K562 (cell line): Measurements from ENCODE around the gene CPNE9. TPM values are rescaled to one million over a fixed set of nuclear protein-coding genes. Genes with fewer than 3 reads are reported as not detected.

ENCODE experiments used
- ATAC-seq: fragments of 200-7000 bp; cut with Tn5 transposase; 3 replicates; pipeline ENCODE4 v1.9.1; 2020; ENCODE audit warnings: moderate library complexity
- BruUV-seq: library from RNA; stranded (reverse); fragments of 400-500 nt; replicated peaks from 2 replicates; lab custom pipeline; 2021; lab: Mats Ljungman, UMichigan
- CTCF ChIA-PET: fragments of 300-600 bp; formaldehyde crosslinking; extraction: SDS; loops from one replicate; lab custom pipeline; 2021; ENCODE audit warnings: low intra/inter-chr PET ratio; lab: Yijun Ruan, JAX
- POLR2A ChIA-PET: fragments of 300-600, 350-650 bp; sonication (Branson Sonifier 250); formaldehyde crosslinking; extraction: SDS; loops from one replicate; lab custom pipeline; 2021; ENCODE audit warnings: antibody characterized with exemption, inconsistent platforms; lab: Yijun Ruan, JAX
- DNase-seq, 4 experiments: peaks; one replicate each; pipeline versions ENCODE4 v3.0.0 to v3.0.0-alpha.2; 2011 to 2018; ENCODE audit warnings: low spot score in 3 of 4, mixed read lengths in 3 of 4; ENCODE audit errors: extremely low read depth in 1 of 4
- FAIRE-seq: peaks from 2 replicates; lab custom pipeline; 2011; peaks lifted over from hg19 to GRCh38; lab: Jason Lieb, UNC
- H2AFZ ChIP-seq: 2 replicates; pipeline ENCODE4 v1.6.0; 2011; ENCODE audit warnings: low read depth, low read length, control low read depth, inconsistent platforms
- H3K27ac ChIP-seq: fragments of 200-600 bp; 3 replicates; pipeline ENCODE4 v1.8.0; 2011; ENCODE audit warnings: low read depth, mild to moderate bottlenecking, control low read depth, inconsistent platforms, low read length, moderate library complexity, mixed read lengths; ENCODE audit errors: extremely low read depth
- H3K27me3 ChIP-seq, 2 experiments: fragments of 300-600 bp in 1 of 2; 2 replicates in 1 of 2; 3 replicates in 1 of 2; pipeline versions ENCODE4 v1.6.0 to v1.8.0; 2011; ENCODE audit warnings: inconsistent platforms in 2 of 2, low read length in 2 of 2, mild to moderate bottlenecking in 1 of 2, mixed read lengths in 1 of 2, moderate library complexity in 1 of 2; ENCODE audit not compliant: control insufficient read depth in 2 of 2, insufficient read depth in 2 of 2
- H3K36me3 ChIP-seq: fragments of 300-600 bp; 3 replicates; pipeline ENCODE4 v1.8.0; 2011; ENCODE audit warnings: mild to moderate bottlenecking, low read length, inconsistent platforms; ENCODE audit not compliant: control insufficient read depth, insufficient read depth
- H3K4me1 ChIP-seq, 2 experiments: fragments of 200-600 bp in 1 of 2; replicated peaks in 1 of 2; 2 replicates in 1 of 2; 3 replicates in 1 of 2; pipeline versions ENCODE4 v1.5.1 to v1.8.0; 2011; ENCODE audit warnings: inconsistent platforms in 2 of 2, low read length in 2 of 2, mild to moderate bottlenecking in 1 of 2, mixed read lengths in 1 of 2, moderate library complexity in 1 of 2; ENCODE audit not compliant: control insufficient read depth in 2 of 2, insufficient read depth in 2 of 2
- H3K4me2 ChIP-seq: 2 replicates; pipeline ENCODE4 v1.6.1; 2011; ENCODE audit warnings: low read length, control low read depth, inconsistent platforms, mixed read lengths; ENCODE audit not compliant: insufficient read depth
- H3K4me3 ChIP-seq: fragments of 200-600 bp; sonication (generic), shearing (Covaris generic); 2 replicates; pipeline ENCODE4 v1.5.1; 2016; ENCODE audit warnings: control low read depth, inconsistent platforms
- H3K79me2 ChIP-seq: fragments of 200-600 bp; 3 replicates; pipeline ENCODE4 v1.8.0; 2011; ENCODE audit warnings: low read length, inconsistent platforms; ENCODE audit not compliant: control insufficient read depth, insufficient read depth
- H3K9ac ChIP-seq, 2 experiments: 2 replicates each; pipeline versions ENCODE4 v1.6.0 to v1.6.1; 2011; ENCODE audit warnings: low read depth in 2 of 2, low read length in 2 of 2, control low read depth in 1 of 2, inconsistent platforms in 1 of 2, mild to moderate bottlenecking in 1 of 2, mixed read lengths in 1 of 2; ENCODE audit not compliant: insufficient read depth in 1 of 2
- H3K9me1 ChIP-seq: one replicate; pipeline ENCODE4 v1.6.0; 2011; ENCODE audit warnings: inconsistent platforms, mild to moderate bottlenecking, low read length, moderate library complexity; ENCODE audit not compliant: control insufficient read depth, insufficient read depth
- H3K9me3 ChIP-seq: replicated peaks from 2 replicates; pipeline ENCODE4 v1.5.1; 2011; ENCODE audit warnings: low read depth, low read length, inconsistent platforms; ENCODE audit not compliant: control insufficient read depth, insufficient read depth
- H4K20me1 ChIP-seq: replicated peaks from 2 replicates; pipeline ENCODE4 v1.6.1; 2011; ENCODE audit warnings: low read length, inconsistent platforms, mixed read lengths; ENCODE audit not compliant: control insufficient read depth, insufficient read depth
- GATA2 ChIP-seq: sonication (generic); formaldehyde crosslinking; IDR thresholded peaks from 2 replicates; pipeline ENCODE4 v1.4.0; 2020; ENCODE audit warnings: mild to moderate bottlenecking, missing genetic modification reagents
- IFI16 ChIP-seq: fragments of 250-450 bp; sonication (Bioruptor Pico); IDR thresholded peaks from 2 replicates; pipeline ENCODE4 v2.1.2; 2022; ENCODE audit warnings: mild to moderate bottlenecking, inconsistent platforms
- IRF9 ChIP-seq: fragments of 450-650 bp; IDR thresholded peaks from 2 replicates; pipeline ENCODE4 v1.6.1; 2016; ENCODE audit warnings: missing biosample characterization, missing genetic modification characterization
- OTX1 ChIP-seq: fragments of 450-650 bp; formaldehyde crosslinking; IDR thresholded peaks from 2 replicates; pipeline ENCODE4 v1.4.0; 2022; ENCODE audit warnings: mild to moderate bottlenecking
- RAD21 ChIP-seq, 2 experiments: fragments of 250-450 bp in 1 of 2; fragments of 450-650 bp in 1 of 2; sonication (Bioruptor Pico) in 1 of 2; formaldehyde crosslinking in 1 of 2; IDR thresholded peaks in 1 of 2; conservative IDR thresholded peaks in 1 of 2; 2 replicates each; pipeline versions ENCODE4 v1.4.0 to v1.8.0; 2020 to 2022; ENCODE audit warnings: mild to moderate bottlenecking in 2 of 2, moderate library complexity in 1 of 2
- SNAPC5 ChIP-seq: fragments of 250-450 bp; sonication (Bioruptor Pico); IDR thresholded peaks from 2 replicates; pipeline ENCODE4 v1.8.0; 2021; ENCODE audit warnings: moderate library complexity, mild to moderate bottlenecking, inconsistent platforms
- SRSF1 ChIP-seq: fragments of 200-400 bp; formaldehyde crosslinking; IDR thresholded peaks from 2 replicates; pipeline ENCODE4 v1.6.1; 2017; ENCODE audit warnings: mild to moderate bottlenecking, low read depth, low read length, moderate library complexity
- ZBTB17 ChIP-seq: fragments of 450-650 bp; formaldehyde crosslinking; IDR thresholded peaks from 2 replicates; pipeline ENCODE4 v1.4.0; 2020; ENCODE audit warnings: mild to moderate bottlenecking
- WGBS: fragments of 100-300 bp; shearing (Covaris generic); methylation state at CpG from one replicate; pipeline ENCODE4 v1.1.6; 2016; ENCODE audit warnings: low coverage, mixed read lengths; ENCODE audit not compliant: insufficient coverage; ENCODE audit errors: missing lambda C conversion rate; 5-methylcytosine and 5-hydroxymethylcytosine counted together
- in situ Hi-C: fragments of 300-500 bp; cut with MboI; formaldehyde crosslinking; loops from 4 replicates; pipeline ENCODE4 v1.15.0; 2018; ENCODE audit warnings: inconsistent platforms, mixed read lengths
- intact Hi-C: fragments of 100-400 bp; cut with micrococcal nuclease; formaldehyde crosslinking; loops from 2 replicates; pipeline ENCODE4 v1.14.2; 2022
- polyA plus RNA-seq, 8 experiments: library from polyadenylated mRNA; depleted of rRNA in 4 of 8; stranded (reverse) in 5 of 8; unstranded in 3 of 8; fragments of >200 nt; fragmentation: Nextera tagmentation in 2 of 8; fragmentation: Illumina TruSeq in 1 of 8; extraction: Ambion mirVana in 2 of 8; extraction: Trizol in 1 of 8; gene quantifications; 2 replicates each; pipeline versions ENCODE4 v1.2.1 to v1.2.3, GENCODE V29; 2011 to 2014; ENCODE audit warnings: inconsistent platforms in 1 of 8, missing spikeins in 1 of 8
- total RNA-seq, 7 experiments: library from RNA; depleted of rRNA in 6 of 7; stranded (reverse); fragments of >200 nt in 6 of 7; fragmentation: Illumina TruSeq in 2 of 7; extraction: Trizol in 2 of 7; gene quantifications; 2 replicates each; pipeline versions ENCODE4 v1.2.1 to v1.2.3, GENCODE V29; 2011 to 2021; ENCODE audit warnings: low replicate concordance in 1 of 7

The CPNE9 gene
- total and polyA plus RNA-seq, 9 of the 15 experiments (the other 6 are each of a cell fraction or from before 2014, with no cell fraction given), result 0.22 to 0.56 (median 0.29) TPM; not detected in 3

DNA sequence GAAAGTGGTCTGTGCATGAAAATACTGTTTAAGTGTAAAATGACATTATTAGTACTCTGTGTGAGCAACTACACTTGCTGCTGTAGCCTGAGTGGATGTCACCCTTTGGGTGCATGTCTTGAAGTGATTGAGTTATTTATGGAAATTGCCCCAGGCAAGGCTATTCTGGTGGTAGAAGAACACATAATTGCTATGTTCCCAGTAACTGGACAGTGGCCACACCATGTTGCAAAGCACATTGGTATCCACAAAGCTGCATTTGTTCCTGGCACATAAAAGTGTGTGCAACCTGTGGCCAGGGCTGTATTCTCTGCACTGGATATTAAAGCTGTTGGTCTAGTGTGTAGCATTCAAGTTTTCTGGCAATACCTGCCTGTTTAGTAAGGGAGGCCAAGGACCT is 30.6 kb upstream of the CPNE9 start:
- no peak for DNase-seq
- ATAC-seq, result no peak
- TF ChIP-seq SRSF1 (no peak), GATA2 (CRISPR knock-in tag) (no peak)
- CTCF ChIA-PET, result no interaction called here
- intact Hi-C loops (no loop called here), in situ Hi-C loops (no loop called here)
- H3K9ac ChIP-seq, result no peak overlapping the region
- H3K27ac ChIP-seq, result no peak overlapping the region
- H3K9me1 ChIP-seq, result peaks cover 4% of the 10 kb centered on the region
- no peaks in the 10 kb centered on the region for H3K4me1 ChIP-seq
- peaks cover 89% of the 10 kb centered on the region for H3K36me3 ChIP-seq
- H3K4me3 ChIP-seq, result no peak overlapping the region
- no peaks in the 10 kb centered on the region for H4K20me1 ChIP-seq
- H3K9me3 ChIP-seq, result no peaks in the 10 kb centered on the region
- no peaks in the 10 kb centered on the region for H3K27me3 ChIP-seq
- no peak for FAIRE-seq
- BruUV-seq, result no TSS peak
- H3K79me2 ChIP-seq, result no peaks in the 10 kb centered on the region
- H2AFZ ChIP-seq, result no peak overlapping the region
- POLR2A ChIA-PET, result interaction anchor here (1.4 kb wide), 1 partner anchor 11 kb away, joined by 4 read pairs; no protein-coding TSS in a partner anchor
- H3K4me2 ChIP-seq, result no peak overlapping the region

DNA sequence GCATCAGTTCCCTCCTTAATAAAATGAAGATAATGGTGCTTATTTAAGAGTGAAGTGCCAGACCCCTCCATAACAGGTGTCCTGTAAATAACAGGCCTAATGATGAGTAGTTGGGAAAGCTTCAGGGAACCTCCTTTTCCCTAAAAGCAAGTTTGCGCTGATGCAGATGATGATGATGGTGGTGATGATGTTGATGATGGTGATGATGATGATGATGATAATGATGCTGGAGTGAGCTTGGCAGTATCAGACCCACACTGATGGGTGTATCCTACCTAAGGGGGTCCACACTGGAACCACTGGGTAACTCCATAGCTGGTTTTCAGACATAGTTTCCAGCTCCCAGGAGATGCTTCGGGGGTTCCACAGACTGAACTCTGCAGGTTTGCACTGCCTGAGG is 29.9 kb upstream of the CPNE9 start:
- DNase-seq (no peak), ATAC-seq (no peak), FAIRE-seq (no peak)
- no TSS peak for BruUV-seq
- peaks cover 90% of the 10 kb centered on the region for H3K36me3 ChIP-seq
- POLR2A ChIA-PET, result interaction anchor here (0.5 to 1.4 kb wide), 4 partner anchors 11 to 238 kb away, joined by 3 to 4 read pairs (median 3); no protein-coding TSS in a partner anchor
- H3K27ac ChIP-seq, result no peak overlapping the region
- H3K4me1 ChIP-seq, result no peaks in the 10 kb centered on the region
- H4K20me1 ChIP-seq, result no peaks in the 10 kb centered on the region
- CTCF ChIA-PET, result no interaction called here
- TF ChIP-seq SNAPC5 (CRISPR knock-in tag) (no peak), ZBTB17 (CRISPR knock-in tag) (no peak), IRF9 (tag) (no peak), IFI16 (CRISPR knock-in tag) (no peak), OTX1 (CRISPR knock-in tag) (no peak), RAD21 (CRISPR knock-in tag; conservative IDR thresholded peaks at IDR 0.05 in 1 of 2, IDR thresholded peaks at IDR 0.05 in 1 of 2) (no peak)
- 94% methylated on average over 2 of the region's 2 CpGs for WGBS
- no peak overlapping the region for H3K4me3 ChIP-seq
- no peak overlapping the region for H2AFZ ChIP-seq
- intact Hi-C loops (no loop called here), in situ Hi-C loops (no loop called here)
- H3K9me1 ChIP-seq, result peaks cover 4% of the 10 kb centered on the region
- no peaks in the 10 kb centered on the region for H3K9me3 ChIP-seq
- no peaks in the 10 kb centered on the region for H3K79me2 ChIP-seq
- no peak overlapping the region for H3K9ac ChIP-seq
- H3K4me2 ChIP-seq, result no peak overlapping the region
- no peaks in the 10 kb centered on the region for H3K27me3 ChIP-seq
